OCI-M2 (cell line): ENCODE results near the gene C12orf60.
"Not testable (repeated sequence)": the region's sequence is repeated elsewhere in the genome, so short reads cannot be mapped to it uniquely, and the experiment has no call there.

ENCODE experiments used
- DNase-seq: peaks from one replicate; lab custom pipeline; 2025; ENCODE audit not compliant: unreplicated experiment; lab: John Stamatoyannopoulos, UW

Gene C12orf60

GRCh38 chr12:14803011-14803829 lies at the start of gene C12orf60, which contains the start of gene WBP11:
C12orf60 (plus strand) TSS chr12:14803670; CDS start chr12:14822936, 19,266 bp downstream.
WBP11 (minus strand) TSS chr12:14803478; CDS start chr12:14801383, 2,095 bp downstream.
- peak; percentile 35 for DNase-seq

- no peak for DNase-seq
Measured at GRCh38 chr12:14756334-14757143, 46.9 kb upstream of the C12orf60 start.

GRCh38 chr12:14759711-14760280 lies 43.7 kb upstream of the C12orf60 start:
- DNase-seq: not testable (repeated sequence)

- no peak for DNase-seq
Measured at GRCh38 chr12:14765398-14765797, 38.1 kb upstream of the C12orf60 start.

GRCh38 chr12:14766020-14766419 lies 37.5 kb upstream of the C12orf60 start:
- DNase-seq: not testable (repeated sequence)

- DNase-seq: no peak
Measured at GRCh38 chr12:14766649-14767215, 36.7 kb upstream of the C12orf60 start.

GRCh38 chr12:14767617-14768016 lies 35.9 kb upstream of the C12orf60 start:
- no peak for DNase-seq

- DNase-seq: no peak
Measured at GRCh38 chr12:14768823-14769405, 34.6 kb upstream of the C12orf60 start.

- DNase-seq: no peak
Measured at GRCh38 chr12:14769466-14769968, 34.0 kb upstream of the C12orf60 start.

- DNase-seq: no peak
Measured at GRCh38 chr12:14769969-14770495, 33.4 kb upstream of the C12orf60 start.

GRCh38 chr12:14770496-14771461 lies 32.7 kb upstream of the C12orf60 start:
- DNase-seq: peak; percentile 60

GRCh38 chr12:14771651-14772137 lies 31.8 kb upstream of the C12orf60 start:
- DNase-seq: no peak

GRCh38 chr12:14772946-14773345 lies 30.5 kb upstream of the C12orf60 start:
- no peak for DNase-seq

- no peak for DNase-seq
Measured at GRCh38 chr12:14773685-14774073, 29.8 kb upstream of the C12orf60 start.

- no peak for DNase-seq
Measured at GRCh38 chr12:14774074-14774905, 29.2 kb upstream of the C12orf60 start.

- DNase-seq: no peak
Measured at GRCh38 chr12:14774906-14775635, 28.4 kb upstream of the C12orf60 start.

GRCh38 chr12:14775636-14775980 lies 27.9 kb upstream of the C12orf60 start:
- DNase-seq: no peak
